ENCODE data around the gene STAT4.

The STAT4 gene

GRCh38 chr2:191020221-191020741 is 130.5 kb downstream of the STAT4 start (continued):
- TF ChIP-seq ZNF639 (tag by site-specific recombination; IDR thresholded peaks at IDR 0.05) = peak; percentile 85
- peak; percentile 100 for TF ChIP-seq ZNF341 (tag by site-specific recombination; IDR thresholded peaks at IDR 0.05; ENCODE audit: low read depth)
- no peak for TF ChIP-seq ZNF488 (tag by site-specific recombination; IDR thresholded peaks at IDR 0.05)
- TF ChIP-seq ZNF280C (tag by site-specific recombination; IDR thresholded peaks at IDR 0.05) = no peak
- TF ChIP-seq ATF2 (tag by site-specific recombination; IDR thresholded peaks at IDR 0.05; ENCODE audit: low read depth) = no peak
- TF ChIP-seq ZNF266 (tag by site-specific recombination; IDR thresholded peaks at IDR 0.05; ENCODE audit: low read depth) = no peak
- TF ChIP-seq ZNF513 (tag by site-specific recombination; IDR thresholded peaks at IDR 0.05) = no peak
- no peak for TF ChIP-seq YY2 (tag by site-specific recombination; IDR thresholded peaks at IDR 0.05)
- TF ChIP-seq ZFHX2 (tag by site-specific recombination; conservative IDR thresholded peaks at IDR 0.05) = peak; percentile 90
- peak; percentile 51; the same call in 1 of the 2 replicates for TF ChIP-seq REST (tag by site-specific recombination; IDR thresholded peaks at IDR 0.05)
- peak; percentile 98 for TF ChIP-seq ZXDB (tag by site-specific recombination; IDR thresholded peaks at IDR 0.05)
- no peak for TF ChIP-seq ZNF148 (tag by site-specific recombination; IDR thresholded peaks at IDR 0.05; ENCODE audit: borderline replicate concordance)
- TF ChIP-seq ZNF157 (tag by site-specific recombination; IDR thresholded peaks at IDR 0.05) = no peak
- TF ChIP-seq ZNF660 (tag by site-specific recombination; IDR thresholded peaks at IDR 0.05) = peak; percentile 82; the same call in 1 of the 2 replicates
- peak; percentile 80 for TF ChIP-seq ZBTB44 (tag by site-specific recombination; IDR thresholded peaks at IDR 0.05)
- no peak for TF ChIP-seq ZNF133 (tag by site-specific recombination; IDR thresholded peaks at IDR 0.05)
- TF ChIP-seq ZNF792 (tag by site-specific recombination; IDR thresholded peaks at IDR 0.05) = no peak
- TF ChIP-seq BCL6B (tag by site-specific recombination; IDR thresholded peaks at IDR 0.05) = peak; percentile 99
- TF ChIP-seq ZNF626 (tag by site-specific recombination; IDR thresholded peaks at IDR 0.05) = no peak
- peak; percentile 81 for TF ChIP-seq GLIS1 (tag by site-specific recombination; IDR thresholded peaks at IDR 0.05)
- TF ChIP-seq SALL2 (tag by site-specific recombination; IDR thresholded peaks at IDR 0.05; ENCODE audit: borderline replicate concordance) = no peak
- TF ChIP-seq ZNF777 (tag by site-specific recombination; IDR thresholded peaks at IDR 0.05; ENCODE audit: borderline replicate concordance) = no peak

Data from HEK293 (cell line).